HEK293T (cell line): ENCODE data around the gene ACO2.
"Not testable (repeated sequence)": the region's sequence is repeated elsewhere in the genome, so short reads cannot be mapped to it uniquely, and the experiment has no call there.

Source experiments
- CTCF ChIA-PET: fragments of 350-600 bp; formaldehyde crosslinking; extraction: SDS; loops from one replicate; lab custom pipeline; 2021; ENCODE audit warnings: antibody characterized with exemption, inconsistent platforms; lab: Yijun Ruan, JAX
- POLR2A ChIA-PET: fragments of 350-600 bp; formaldehyde crosslinking; extraction: SDS; loops from one replicate; lab custom pipeline; 2020; ENCODE audit warnings: antibody characterized with exemption, inconsistent platforms; lab: Yijun Ruan, JAX
- DNase-seq: peaks from one replicate; pipeline ENCODE4 v3.0.0; 2012; ENCODE audit warnings: mixed read lengths; ENCODE audit errors: extremely low spot score
- ARNT ChIP-seq: fragments of 450-650 bp; IDR thresholded peaks from 2 replicates; pipeline ENCODE4 v1.6.1; 2017; ENCODE audit warnings: mild to moderate bottlenecking
- BHLHE40 ChIP-seq: fragments of 450-650 bp; IDR thresholded peaks from 2 replicates; pipeline ENCODE4 v1.6.1; 2016; ENCODE audit warnings: mild to moderate bottlenecking, moderate library complexity, borderline replicate concordance
- CTBP1 ChIP-seq: fragments of 450-650 bp; IDR thresholded peaks from 2 replicates; pipeline ENCODE4 v1.6.1; 2016; ENCODE audit warnings: borderline replicate concordance
- ELF4 ChIP-seq: fragments of 450-650 bp; IDR thresholded peaks from 2 replicates; pipeline ENCODE4 v1.6.1; 2017; ENCODE audit warnings: antibody characterized with exemption
- FOXA1 ChIP-seq: fragments of 450-650 bp; IDR thresholded peaks from 2 replicates; pipeline ENCODE4 v1.6.1; 2016; ENCODE audit warnings: mild to moderate bottlenecking
- FOXK2 ChIP-seq: fragments of 450-650 bp; IDR thresholded peaks from 2 replicates; pipeline ENCODE4 v1.6.1; 2016; ENCODE audit warnings: mild to moderate bottlenecking
- FOXM1 ChIP-seq: fragments of 450-650 bp; IDR thresholded peaks from 2 replicates; pipeline ENCODE4 v1.6.1; 2017; ENCODE audit warnings: mild to moderate bottlenecking, borderline replicate concordance
- HDGF ChIP-seq: fragments of 450-650 bp; IDR thresholded peaks from 2 replicates; pipeline ENCODE4 v1.6.1; 2017; ENCODE audit warnings: antibody characterized with exemption, borderline replicate concordance
- L3MBTL2 ChIP-seq: fragments of 450-650 bp; conservative IDR thresholded peaks from 2 replicates; pipeline ENCODE4 v1.6.1; 2016; ENCODE audit warnings: mild to moderate bottlenecking
- LEF1 ChIP-seq: fragments of 450-650 bp; IDR thresholded peaks from 2 replicates; pipeline ENCODE4 v1.6.1; 2017; ENCODE audit warnings: mild to moderate bottlenecking, borderline replicate concordance
- NFRKB ChIP-seq: fragments of 450-650 bp; IDR thresholded peaks from 2 replicates; pipeline ENCODE4 v1.6.1; 2016; ENCODE audit warnings: mild to moderate bottlenecking, moderate library complexity
- SP1 ChIP-seq: fragments of 450-650 bp; IDR thresholded peaks from 2 replicates; pipeline ENCODE4 v1.6.1; 2017
- SUZ12 ChIP-seq: fragments of 450-650 bp; IDR thresholded peaks from 2 replicates; pipeline ENCODE4 v1.6.1; 2016; ENCODE audit warnings: mild to moderate bottlenecking
- TARDBP ChIP-seq: fragments of 450-650 bp; IDR thresholded peaks from 2 replicates; pipeline ENCODE4 v1.6.1; 2016
- ZNF384 ChIP-seq: fragments of 450-650 bp; IDR thresholded peaks from 2 replicates; pipeline ENCODE4 v1.6.1; 2016
- TF ChIP-seq, protein P1 (sequence below): fragments of 450-650 bp; IDR thresholded peaks from 2 replicates; pipeline ENCODE4 v1.6.1; 2016

The ACO2 gene

DNA sequence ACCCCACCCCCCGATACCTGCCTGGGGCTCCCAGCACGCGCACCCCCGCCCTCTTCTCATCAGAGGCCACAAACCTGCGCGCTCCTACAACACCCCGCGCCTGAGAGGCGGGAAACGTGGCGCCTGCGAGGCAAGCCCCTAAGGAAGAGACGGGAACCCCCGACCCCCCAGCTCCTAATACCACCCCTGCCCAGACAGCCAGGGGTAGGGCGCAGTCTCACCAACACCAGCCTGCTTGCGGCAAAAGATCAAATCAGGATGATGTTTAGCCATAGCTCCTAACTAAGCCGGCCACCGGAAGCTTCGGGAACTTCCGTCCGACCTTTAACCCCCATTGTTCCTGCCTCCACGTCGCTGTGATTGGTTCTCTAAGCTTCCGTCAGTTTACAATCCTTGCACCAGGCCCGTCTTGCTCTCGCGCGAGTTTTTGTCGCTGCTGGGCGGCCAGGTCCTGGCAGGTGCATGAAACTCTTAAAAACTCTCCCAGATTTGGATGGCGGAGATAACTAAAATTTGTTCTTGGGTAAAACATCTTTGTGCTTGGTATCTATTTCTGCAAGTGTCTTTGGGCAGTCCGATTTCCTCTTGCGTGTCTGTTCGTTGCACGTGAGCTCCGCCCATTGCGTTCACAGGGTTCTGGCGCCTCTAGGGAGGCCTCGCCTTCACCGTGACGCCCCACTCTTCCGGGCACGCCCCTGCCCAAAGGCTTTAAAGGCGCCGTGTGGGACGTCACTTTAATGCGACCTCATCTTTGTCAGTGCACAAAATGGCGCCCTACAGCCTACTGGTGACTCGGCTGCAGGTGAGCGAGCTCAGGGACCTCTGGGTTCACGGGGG lies at the start of gene ACO2, which contains the start of gene PHF5A:
Gene ACO2 (plus strand): TSS at position 737 of the 837 bp plus-strand sequence. CDS start 30 bp downstream, at position 767.
Gene PHF5A (minus strand): TSS at position 312 of the 837 bp plus-strand sequence. CDS start 39 bp downstream, at position 273.
- DNase-seq, result peak; percentile 94
- TF ChIP-seq HDGF (no peak), BHLHE40 (no peak), CTBP1 (no peak), FOXM1 (no peak), FOXK2 (no peak), NFRKB (peak; percentile 58; the same call in 1 of the 2 replicates), SUZ12 (no peak), ZNF384 (no peak), ARNT (no peak), TARDBP (no peak), ELF4 (peak; percentile 86), FOXA1 (no peak), L3MBTL2 (peak; percentile 91), SP1 (peak; percentile 58; the same call in 1 of the 2 replicates), LEF1 (no peak)
- TF ChIP-seq, protein P1, sequence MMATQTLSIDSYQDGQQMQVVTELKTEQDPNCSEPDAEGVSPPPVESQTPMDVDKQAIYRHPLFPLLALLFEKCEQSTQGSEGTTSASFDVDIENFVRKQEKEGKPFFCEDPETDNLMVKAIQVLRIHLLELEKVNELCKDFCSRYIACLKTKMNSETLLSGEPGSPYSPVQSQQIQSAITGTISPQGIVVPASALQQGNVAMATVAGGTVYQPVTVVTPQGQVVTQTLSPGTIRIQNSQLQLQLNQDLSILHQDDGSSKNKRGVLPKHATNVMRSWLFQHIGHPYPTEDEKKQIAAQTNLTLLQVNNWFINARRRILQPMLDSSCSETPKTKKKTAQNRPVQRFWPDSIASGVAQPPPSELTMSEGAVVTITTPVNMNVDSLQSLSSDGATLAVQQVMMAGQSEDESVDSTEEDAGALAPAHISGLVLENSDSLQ, result peak; percentile 94
- ChIA-PET CTCF (interaction anchor here (0.7 to 1.3 kb wide), 3 partner anchors 9 to 64 kb away, joined by 3 read pairs; no protein-coding TSS in a partner anchor), POLR2A (interaction anchor here (0.8 to 4.4 kb wide), 23 partner anchors 9 to 180 kb away, joined by 3 to 148 read pairs (median 4); partner anchors contain the start of genes CSDC2, PMM1, TEF and TOB2)

DNA sequence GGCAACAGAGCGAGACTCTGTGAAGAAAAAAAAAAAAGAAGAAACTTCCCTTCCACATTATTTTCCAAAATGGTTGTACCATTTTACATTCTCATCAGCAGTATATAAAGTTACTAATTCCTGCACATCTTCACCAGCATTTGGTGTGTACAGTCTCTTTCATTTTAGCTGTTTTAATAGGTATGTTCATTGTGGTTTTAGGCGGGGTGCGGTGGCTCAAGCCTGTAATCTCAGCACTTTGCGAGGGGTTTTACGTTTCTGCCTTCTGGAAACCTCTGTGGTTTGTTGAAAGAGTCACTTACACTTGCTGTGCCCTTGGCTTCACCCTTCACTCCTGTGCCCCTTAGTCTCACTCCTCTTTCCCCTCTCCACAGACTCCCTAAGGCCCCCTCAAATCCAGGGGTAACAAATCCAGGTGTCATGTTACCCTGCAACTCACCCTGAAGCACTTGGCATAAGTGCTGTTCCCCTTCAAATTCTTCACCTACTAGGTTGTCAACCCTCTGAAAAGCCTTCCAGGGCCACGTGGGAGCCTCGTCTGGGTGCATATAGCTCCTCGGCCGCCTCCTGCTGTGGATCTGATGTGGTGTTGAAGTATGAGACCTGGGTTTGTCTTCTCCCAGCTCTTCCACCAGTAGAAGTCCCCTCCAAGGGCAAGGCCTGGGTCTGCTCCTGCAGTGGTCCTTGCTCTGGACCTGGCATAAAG lies 43.1 kb upstream of the ACO2 start:
- ChIA-PET CTCF (no interaction called here), POLR2A (interaction anchor here (1.1 to 1.7 kb wide), 2 partner anchors 19 to 21 kb away, joined by 8 to 10 read pairs; partner anchors contain the start of gene TOB2)
- TF ChIP-seq L3MBTL2 (0 out of 2 replicates have a peak, but pooled peaks have one; percentile 14), SP1 (no peak)
- DNase-seq, result no peak

DNA sequence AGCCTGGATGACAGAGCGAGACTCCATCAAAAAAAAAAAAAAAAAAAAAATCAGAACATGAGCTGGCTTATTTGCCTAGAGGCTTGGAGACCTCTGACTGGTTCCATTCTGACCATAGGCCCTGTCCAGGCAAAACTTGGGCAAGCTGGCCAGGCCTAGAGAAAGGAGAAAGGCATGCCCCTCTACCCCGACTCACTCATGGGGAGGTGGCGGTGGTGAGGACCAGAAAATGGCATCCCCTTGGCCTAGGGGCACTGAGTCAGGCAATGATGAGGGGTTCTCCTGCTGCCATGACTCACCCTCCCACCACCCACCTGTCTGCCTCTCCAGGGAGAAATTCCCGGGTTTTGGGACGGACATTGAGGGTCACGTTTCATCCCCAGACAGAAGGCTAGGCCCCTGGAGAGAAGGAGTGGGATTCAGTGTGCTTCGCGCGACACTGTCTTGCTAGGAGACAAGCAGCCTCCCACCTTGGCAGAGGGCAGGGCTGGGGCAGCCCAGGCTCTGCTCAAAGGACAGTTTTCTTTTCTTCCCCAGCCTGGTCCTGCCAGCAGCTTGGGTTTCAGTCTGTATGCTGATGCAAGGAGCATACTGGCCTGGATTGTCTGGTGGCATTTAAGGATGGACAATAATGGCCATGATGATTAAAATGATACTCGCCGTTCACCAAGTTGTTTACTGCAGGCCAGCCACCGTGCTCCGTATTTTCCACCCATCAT lies 39.5 kb upstream of the ACO2 start:
- TF ChIP-seq SUZ12, result no peak
- TF ChIP-seq, protein P1, result no peak
- 0 out of 2 replicates have a peak, but pooled peaks have one; percentile 25 for TF ChIP-seq ZNF384
- TF ChIP-seq FOXK2, result no peak
- TF ChIP-seq NFRKB, result no peak
- CTCF ChIA-PET, result interaction anchor here (0.5 to 0.7 kb wide), 2 partner anchors 25 to 114 kb away, joined by 4 to 5 read pairs; no protein-coding TSS in a partner anchor
- POLR2A ChIA-PET, result interaction anchor here (1.2 to 1.5 kb wide), 3 partner anchors 13 to 17 kb away, joined by 4 to 7 read pairs (median 5); partner anchors contain the start of gene TOB2
- no peak for DNase-seq

GRCh38 chr22:41429951-41430332 lies 39.0 kb upstream of the ACO2 start:
- ChIA-PET POLR2A (interaction anchor here (1.5 kb wide), 1 partner anchor 12 kb away, joined by 4 read pairs; no protein-coding TSS in a partner anchor), CTCF (no interaction called here)
- TF ChIP-seq SUZ12 (no peak), FOXA1 (no peak), ELF4 (no peak)
- DNase-seq, result no peak

GRCh38 chr22:41431656-41432055 lies 37.3 kb upstream of the ACO2 start:
- TF ChIP-seq NFRKB (no peak), FOXK2 (no peak), CTBP1 (no peak), SUZ12 (no peak), TARDBP (no peak), SP1 (no peak), LEF1 (no peak), ZNF384 (no peak), ARNT (no peak), FOXA1 (no peak), L3MBTL2 (no peak), FOXM1 (no peak), ELF4 (no peak), BHLHE40 (no peak), HDGF (no peak)
- TF ChIP-seq, protein P1, result no peak
- POLR2A ChIA-PET, result no interaction called here
- CTCF ChIA-PET, result interaction anchor here (0.7 kb wide), 1 partner anchor 112 kb away, joined by 4 read pairs; no protein-coding TSS in a partner anchor
- DNase-seq, result no peak

DNA sequence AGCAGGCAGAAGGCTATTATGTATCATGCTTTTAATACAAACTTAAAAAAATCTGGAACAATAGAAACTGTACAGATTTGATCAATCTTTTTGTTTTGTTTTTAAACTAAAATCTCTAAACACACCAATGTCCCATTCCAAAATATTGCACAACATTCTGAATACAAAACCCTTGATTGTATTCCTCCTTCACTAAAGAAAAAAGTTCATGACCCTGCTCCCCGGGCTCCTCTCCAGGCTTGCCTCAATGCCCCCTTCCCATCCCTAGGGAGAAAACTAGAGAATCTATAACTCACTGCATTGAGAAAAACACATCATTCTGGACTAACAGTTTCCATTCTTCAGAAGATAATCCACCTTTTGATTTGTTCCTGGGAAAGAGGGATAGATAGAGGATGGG lies 35.4 kb upstream of the ACO2 start:
- CTCF ChIA-PET, DNase-seq, POLR2A ChIA-PET: not testable (repeated sequence)

- DNase-seq, CTCF ChIA-PET: not testable (repeated sequence)
- POLR2A ChIA-PET, result interaction anchor here (1.0 to 4.1 kb wide), 2 partner anchors 11 to 14 kb away, joined by 3 to 37 read pairs; partner anchors contain the start of gene TOB2
Measured at GRCh38 chr22:41434361-41435003, 34.4 kb upstream of the ACO2 start.
